C1 segment of cervical spinal cord (tissue), 14 donors: ENCODE measurements around the gene LRRC25.
"Not testable (repeated sequence)": the region's sequence is repeated elsewhere in the genome, so short reads cannot be mapped to it uniquely, and the experiment has no call there.

Source experiments
- DNase-seq, 14 donors: peaks; one replicate each; lab custom pipeline; 2025; lab: John Stamatoyannopoulos, UW

LRRC25 gene

DNA sequence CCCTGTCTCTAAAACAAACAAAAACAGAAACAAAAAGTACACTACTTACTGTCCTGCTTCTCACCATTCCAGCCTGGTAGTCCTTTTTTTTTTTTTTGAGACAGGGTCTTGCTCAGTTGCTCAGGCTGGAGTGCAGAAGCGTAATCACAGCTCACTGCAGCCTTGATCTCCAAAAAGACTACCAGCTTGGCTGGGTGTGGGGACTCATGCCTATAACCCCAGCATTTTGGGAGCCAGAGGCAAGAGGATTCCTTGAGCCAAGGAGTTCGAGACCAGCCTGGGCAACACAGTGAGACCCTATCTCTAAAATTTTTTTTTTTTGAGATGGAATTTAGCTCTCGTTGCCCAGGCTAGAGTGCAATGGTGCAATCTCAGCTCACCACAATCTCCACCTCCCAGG is 16.6 kb downstream of the LRRC25 start:
- no peak for DNase-seq

DNA sequence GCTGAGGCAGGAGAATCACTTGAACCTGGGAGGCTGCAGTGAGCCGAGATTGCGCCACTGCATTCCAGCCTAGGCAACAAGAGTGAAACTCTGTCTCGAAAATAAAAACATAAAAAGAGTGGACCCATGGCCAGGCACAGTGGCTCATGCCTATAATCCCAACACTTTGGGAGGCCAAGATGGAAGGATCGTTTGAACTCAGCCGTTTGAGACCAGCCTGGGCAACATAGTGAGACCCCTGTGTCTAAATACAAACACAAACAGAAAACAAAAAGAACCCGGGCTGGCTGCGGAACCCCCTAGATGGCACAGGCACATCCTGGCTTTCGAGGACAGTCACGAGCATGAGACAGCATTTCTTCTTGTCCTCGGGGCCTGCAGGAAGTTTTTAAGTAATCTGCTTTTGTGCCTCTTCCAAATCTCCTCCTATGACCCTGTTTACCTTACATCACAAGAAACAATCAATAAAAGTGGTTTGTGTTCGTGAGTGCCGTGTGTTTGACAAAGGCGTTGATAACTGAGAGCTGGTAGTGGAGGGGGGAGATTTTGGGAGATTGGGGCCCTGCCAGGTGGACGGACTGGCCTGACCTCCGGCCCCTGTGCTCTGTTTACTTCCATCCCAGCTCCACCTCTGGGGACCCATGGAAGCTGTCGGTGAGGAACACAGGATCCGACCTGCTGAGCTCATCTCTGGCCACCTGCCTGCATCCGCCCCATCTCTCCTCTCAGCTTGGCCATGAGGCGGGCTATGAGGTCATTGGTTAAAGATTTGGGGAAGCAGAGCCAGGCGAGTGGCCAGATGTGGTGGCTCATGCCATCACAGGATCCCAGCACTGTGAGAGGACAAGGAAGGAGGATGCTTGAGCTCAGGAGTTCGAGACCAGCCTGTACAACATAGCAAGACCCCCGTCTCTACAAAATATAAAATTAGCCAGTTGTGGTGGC is 17.3 kb downstream of the LRRC25 start:
- peak in 2 of 14 donors; percentile 19 to 42 for DNase-seq

GRCh38 chr19:18377026-18377425 is 20.4 kb downstream of the LRRC25 start:
- no peak for DNase-seq

- peak in 13 of 14 donors; percentile 18 to 91 (median 64) for DNase-seq
Measured at GRCh38 chr19:18373892-18374629, 23.4 kb downstream of the LRRC25 start.

DNA sequence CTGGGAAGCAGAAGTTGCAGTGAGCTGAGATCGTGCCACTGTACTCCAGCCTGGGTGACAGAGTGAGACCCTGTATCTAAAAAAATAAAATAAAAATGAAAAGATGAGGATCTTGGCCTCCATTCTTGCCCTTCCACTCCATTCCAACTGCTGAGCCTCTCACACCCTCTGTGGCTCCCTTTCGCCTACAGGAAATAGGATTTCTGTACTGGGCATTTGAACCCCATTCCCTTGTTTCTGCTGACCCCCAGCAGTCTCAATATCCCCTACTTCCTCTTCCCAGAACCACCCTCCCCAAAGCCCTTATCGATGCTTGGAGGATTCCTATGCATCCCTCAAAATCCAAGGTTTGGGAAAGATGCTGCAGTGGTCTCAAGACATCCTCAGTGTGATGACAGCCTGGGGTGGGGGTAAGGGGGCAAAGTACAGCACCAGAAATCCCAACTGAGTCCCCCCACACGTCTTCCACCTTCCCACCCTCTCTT is 24.0 kb downstream of the LRRC25 start:
- no peak for DNase-seq

DNA sequence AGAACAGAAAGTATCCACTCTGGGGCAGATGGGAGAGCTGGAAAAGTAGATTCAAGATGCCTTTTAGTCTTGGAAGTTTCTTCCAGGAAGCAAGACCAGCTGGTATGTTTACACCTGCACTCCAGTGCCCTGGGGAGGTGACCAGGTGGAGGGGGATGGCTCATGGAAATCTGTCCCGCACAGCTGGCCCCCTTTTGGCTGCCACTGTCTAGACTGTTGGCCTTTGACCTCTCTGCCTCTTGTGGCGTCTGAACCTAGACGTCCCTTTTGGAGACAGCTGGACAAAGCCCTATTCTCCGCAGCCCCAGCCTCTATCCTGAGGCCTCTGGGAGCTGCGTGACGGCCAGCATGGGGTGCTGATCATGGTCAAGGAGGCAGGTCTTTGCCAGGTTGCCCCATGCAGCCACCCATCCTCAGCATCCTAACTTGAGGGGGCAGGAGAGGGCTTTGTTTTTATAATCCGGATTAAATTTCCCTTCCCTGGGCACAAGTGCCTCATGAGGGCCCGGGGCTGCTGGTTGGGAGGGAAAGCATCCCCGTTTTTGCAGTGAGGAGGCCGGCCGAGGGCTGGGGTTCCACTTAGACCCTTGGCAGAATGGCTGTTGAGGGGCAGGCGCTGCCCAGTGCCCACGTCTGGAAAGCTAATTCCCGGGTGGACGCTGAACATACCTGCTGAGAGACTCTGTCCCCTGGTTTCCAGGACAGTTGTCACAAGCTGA is 28.8 kb downstream of the LRRC25 start:
- DNase-seq = no peak

DNA sequence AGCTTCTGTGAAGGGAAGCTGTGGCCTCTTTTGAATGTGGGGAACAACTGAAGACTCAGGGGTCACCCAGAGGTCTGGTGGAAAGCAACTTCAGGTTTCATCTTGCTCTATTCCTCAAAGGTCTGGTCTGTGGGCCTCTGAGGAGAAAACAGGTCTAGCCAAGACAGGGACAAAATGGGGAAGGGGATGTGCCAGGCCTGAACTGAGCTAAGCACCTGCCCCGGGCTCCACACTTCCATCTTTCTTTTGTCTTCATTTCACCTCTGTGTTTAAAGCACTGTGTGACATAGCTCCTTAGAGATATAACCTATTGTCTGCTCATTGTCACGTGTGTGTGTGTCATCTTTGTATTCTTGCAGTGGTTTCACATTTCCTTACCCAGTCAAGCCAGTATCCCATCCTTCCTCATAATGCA is 31.4 kb downstream of the LRRC25 start:
- DNase-seq = no peak

- DNase-seq = peak in 4 of 14 donors; percentile 1 to 19 (median 9)
Measured at GRCh38 chr19:18364826-18365528, 32.4 kb downstream of the LRRC25 start.

DNA sequence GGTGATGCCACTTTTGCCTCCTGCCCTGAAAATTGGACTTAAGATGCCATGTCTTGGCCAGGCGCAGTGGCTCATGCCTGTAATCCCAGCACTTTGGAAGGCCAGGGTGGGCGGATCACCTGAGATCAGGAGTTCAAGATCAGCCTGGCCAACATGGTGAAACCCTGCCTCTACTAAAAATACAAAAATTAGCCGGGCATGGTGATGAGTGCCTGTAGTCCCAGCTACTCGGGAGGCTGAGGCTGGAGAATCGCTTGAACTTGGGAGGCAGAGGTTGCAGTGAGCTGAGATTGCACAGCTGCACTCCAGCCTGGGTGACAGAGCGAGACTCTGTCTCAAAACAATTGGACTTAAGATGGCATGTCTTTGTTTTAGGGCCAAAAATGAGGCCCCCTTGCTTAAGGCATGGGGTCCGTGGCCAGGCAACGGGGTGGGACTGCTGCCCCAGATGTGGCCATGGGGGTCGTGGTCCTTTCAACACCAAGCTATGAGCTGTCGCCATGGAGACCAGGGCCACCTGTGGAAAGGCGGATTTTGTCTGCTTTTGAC is 33.1 kb downstream of the LRRC25 start:
- DNase-seq = not testable (repeated sequence)

GRCh38 chr19:18363787-18364186 is 33.6 kb downstream of the LRRC25 start:
- no peak for DNase-seq

DNA sequence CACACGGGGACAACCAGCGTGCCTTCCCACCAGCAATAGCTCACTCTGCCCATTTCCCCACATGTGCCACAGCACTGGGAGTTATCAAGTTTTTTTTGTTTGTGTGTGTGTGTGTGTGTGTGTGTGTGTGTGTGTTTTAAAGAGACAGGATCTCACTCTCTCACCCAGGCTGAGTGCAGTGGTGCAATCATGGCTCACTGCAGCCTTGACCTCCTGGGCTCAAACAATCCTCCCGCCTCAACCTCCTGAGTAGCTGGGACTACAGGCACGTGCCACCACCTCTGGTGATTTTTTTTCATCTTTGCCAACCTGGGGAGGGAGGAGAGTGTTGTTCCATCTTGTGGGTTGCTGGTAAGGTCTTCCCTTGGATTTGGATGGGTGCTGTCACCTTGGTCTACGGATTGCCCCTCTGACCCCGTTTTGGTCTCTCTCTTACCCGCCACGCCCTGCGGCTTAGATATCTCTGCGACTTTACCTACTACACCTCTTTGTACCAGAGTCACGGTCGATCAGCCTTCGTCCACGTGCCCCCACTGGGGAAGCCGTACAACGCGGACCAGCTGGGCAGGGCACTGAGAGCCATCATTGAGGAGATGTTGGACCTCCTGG is 34.4 kb downstream of the LRRC25 start:
- no peak for DNase-seq

- DNase-seq = no peak
Measured at GRCh38 chr19:18361646-18362045, 35.8 kb downstream of the LRRC25 start.

GRCh38 chr19:18357041-18357440 is 40.4 kb downstream of the LRRC25 start:
- no peak for DNase-seq

DNA sequence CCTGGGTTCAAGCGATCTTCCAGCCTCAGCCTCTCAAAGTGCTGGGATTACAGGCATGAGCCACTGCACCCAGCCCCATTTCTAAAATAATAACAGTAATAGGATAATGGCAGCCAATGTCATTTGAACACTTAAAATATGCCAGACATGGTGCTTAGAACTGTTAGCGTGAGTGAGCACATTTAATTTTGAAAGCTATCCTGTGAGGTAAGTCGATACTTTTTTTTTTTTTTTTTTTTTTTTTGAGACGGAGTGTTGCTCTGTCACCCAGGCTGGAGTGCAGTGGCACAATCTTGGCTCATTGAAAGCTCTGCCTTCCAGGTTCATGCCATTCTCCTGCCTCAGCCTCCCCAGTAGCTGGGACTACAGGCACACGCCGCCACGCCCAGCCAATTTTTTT is 42.7 kb downstream of the LRRC25 start:
- DNase-seq = not testable (repeated sequence)

- DNase-seq = no peak
Measured at GRCh38 chr19:18353378-18354005, 43.9 kb downstream of the LRRC25 start.

- no peak for DNase-seq
Measured at GRCh38 chr19:18351544-18351943, 45.9 kb downstream of the LRRC25 start.

DNA sequence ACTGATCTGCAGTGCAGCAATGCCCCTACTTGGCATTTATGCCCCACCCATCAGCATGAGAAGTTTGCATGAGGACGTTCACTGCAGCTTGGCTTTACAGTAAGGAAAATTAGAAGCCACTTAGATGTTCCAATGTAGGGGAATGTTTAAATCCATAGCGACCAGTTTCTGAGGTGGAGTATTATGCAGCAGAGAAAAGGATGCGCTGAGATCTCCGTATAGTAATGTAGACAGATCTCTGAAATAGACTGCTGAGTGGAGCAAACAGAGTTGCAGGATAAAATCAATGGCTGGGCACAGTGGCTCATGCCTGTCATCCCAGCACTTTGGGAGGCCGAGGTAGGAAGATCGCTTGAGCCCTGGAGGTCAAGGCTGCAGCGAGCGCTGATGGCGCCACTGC is 46.9 kb downstream of the LRRC25 start:
- DNase-seq = no peak

GRCh38 chr19:18349524-18350128 is 47.8 kb downstream of the LRRC25 start:
- no peak for DNase-seq

DNA sequence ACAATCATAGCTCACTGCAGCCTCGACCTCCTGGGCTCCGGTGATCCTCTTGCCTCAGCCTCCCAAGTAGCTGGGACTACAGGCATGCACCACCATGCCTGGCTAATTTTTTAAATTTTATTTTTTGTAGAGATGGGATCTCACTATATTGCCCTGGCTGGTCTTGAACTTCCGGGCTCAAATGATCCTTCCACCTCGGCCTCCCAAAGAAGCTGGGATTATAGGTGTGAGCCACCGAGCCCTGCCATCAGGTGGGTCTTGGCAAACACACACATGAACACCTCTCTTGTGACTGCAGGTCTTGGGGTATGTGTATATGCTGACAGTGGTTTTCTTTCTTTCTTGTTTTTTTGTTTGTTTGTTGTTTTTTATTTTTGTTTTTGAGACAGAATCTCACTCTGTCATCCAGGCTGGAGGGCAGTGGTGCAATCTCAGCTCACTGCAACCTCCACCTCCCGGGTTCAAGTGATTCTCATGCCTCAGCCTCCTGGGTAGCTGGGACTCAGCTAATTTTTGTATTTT is 48.5 kb downstream of the LRRC25 start:
- not testable (repeated sequence) for DNase-seq
